GM19238 (cell line): Measurements from ENCODE around the gene APBB2.

Experiments
- DNase-seq: peaks from one replicate; pipeline ENCODE4 v3.0.0; 2011; ENCODE audit warnings: low spot score; ENCODE audit not compliant: insufficient read length

The APBB2 gene

DNA sequence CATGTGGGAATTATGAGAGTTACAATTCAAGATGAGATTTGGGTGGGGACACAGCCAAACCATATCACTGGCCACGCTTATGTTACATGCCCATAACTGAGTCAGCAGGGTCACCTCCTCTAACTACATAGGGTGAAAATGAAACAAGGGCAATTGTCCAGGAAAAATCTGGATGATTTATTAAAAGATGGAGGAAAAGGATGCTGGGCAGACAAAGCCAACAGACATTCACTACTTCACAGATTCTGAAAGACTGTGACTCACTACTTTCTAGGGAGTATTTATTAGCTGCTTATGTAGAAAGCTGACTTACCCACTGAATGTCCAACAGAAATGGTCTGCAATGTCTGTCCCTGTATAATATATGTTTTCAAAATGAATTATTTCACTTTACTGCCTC lies 72.4 kb downstream of the APBB2 start:
- no peak for DNase-seq

DNA sequence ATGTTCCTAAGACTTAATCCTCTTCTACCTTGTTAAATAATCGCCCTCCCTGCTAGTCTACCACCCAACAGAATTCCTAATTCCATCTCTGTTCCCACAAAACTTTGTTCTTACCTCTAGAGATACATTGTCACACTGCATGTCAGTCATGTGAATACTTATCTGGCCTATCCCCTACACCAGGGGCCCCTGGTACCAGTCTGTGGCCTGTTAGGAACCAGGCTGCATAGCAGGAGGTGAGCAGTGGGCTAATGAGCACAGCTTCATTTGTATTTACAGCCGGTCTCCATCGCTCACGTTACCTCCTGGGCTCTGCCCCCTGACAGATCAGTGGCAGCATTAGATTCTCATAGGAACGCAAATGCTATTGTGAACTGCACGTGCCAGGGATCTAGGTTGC lies 73.9 kb downstream of the APBB2 start:
- DNase-seq = no peak

DNA sequence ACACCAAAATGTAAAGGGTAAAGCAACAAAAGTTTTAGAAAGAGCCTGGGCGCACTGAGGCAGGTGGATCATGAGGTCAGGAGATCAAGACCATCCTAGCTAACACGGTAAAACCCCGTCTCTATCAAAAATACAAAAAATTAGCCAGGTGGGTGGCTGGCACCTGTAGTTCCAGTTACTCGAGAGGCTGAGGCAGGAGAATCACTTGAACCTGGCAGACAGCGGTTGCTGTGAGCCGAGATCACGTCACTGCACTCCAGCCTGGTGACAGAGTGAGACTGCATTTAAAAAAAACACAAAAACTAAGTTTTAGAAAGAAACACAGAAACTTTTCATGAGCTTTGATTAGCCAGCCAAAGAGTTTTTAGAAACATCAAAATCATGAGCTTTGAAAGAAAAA lies 76.5 kb downstream of the APBB2 start:
- no peak for DNase-seq

DNA sequence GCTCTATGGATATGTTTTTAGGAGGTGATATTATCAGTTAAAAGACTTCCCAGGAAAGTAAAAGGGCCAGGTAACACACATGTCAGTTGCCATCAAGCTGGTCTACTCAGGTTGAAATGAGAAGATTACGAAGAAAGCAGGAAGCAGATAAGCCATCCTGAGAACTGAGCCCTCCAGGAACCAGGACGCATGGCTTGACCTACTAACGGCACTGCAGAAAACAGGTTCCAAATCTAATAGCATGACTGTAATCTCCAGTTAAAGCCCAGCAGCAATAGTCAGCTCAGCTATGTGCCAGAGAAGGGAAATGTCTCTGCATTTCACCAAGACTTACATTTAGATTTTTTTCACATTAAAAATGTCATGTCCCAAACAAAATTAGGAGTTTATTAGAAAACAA lies 77.9 kb downstream of the APBB2 start:
- no peak for DNase-seq

DNA sequence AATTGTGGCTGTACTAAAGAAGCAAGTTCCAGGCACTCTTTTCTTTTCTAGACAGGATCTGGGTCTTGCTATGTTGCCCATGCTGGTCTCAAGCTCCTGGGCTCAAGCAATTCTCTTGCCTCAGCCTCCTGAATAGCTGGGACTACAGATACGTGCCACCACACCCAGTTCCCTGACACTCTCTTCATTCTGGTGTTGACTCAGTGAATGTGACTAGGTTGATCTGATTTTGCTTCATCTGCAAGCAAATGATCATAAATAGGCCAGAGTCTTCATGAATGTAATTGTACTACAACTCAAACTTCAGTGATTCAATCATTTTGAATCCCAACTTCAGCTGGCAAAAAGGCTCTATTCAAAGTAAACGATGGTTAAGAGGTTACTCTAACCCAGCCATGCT lies 78.5 kb downstream of the APBB2 start:
- DNase-seq = no peak

DNA sequence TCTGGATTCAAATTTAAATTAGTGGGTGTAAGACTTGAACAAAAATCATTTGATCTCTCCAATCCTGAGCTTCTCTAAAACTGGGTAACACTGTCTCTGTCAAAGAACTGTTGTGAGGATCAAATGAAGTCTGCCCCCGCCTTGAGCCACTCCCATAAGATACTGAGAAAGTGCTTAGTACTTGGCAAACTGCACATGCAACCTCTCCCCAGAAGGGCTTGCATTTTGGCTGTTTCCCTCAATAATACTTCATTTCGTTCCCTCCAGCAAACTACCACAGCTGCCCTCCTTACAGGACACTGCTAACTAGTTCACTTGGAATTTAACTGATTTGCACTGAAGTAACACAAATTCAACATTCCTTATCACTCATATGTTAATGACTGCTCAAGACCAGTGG lies 79.8 kb downstream of the APBB2 start:
- no peak for DNase-seq

DNA sequence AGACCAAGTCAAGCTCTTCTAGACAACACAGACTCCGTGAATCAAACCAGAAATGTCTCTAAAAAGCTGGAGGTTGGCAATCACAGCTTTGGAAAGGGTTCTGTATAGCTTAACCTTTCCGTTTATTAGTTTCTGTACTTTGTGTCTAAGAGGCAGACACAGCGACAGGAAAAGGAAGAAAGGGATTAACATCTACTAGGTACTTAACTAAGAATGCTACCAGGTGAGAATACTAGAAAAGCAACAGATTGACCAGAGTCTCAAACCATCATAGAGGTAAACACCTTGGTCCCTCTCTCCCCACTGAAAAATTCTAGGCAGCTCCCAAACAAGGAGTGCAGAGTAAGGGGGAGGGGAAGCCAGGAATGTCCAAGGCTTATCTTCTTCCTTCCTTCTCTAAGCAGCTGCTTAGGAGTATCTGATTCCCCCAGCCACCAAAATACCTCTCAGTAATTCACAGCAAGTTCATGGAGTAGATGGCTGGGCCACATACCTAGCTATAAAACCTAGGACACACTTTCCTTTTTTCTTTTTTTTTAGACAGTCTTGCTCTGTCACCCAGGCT lies 80.8 kb downstream of the APBB2 start:
- no peak for DNase-seq

DNA sequence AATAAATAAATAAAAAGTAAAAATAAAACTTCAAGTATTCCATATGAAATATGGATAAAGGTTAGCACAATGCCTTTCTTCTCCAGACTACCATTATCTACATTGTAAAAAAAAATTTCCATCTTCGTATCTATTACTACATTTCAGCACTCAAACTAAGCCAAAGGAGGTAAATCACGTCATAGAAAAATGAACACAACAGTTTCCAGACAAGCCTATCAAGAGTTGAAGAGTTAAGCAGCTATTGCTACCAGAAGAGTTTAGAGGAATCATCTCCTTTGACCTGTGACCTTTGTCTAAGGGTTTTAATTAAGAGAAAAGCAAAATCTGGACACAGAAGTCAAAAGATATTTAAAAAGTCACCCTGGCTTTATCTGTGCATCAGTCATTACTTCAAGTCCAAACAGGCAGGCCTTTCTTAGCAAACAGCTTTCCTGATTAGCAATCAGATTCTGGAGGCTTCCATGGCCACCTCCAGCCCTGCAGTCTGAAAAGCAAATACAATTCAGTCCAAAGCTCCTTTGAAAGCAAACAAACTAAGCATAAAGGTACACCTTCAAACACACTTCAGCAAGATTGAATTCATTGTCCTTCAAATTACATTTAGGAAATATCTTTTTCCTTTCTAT lies 82.2 kb downstream of the APBB2 start:
- DNase-seq = no peak

DNA sequence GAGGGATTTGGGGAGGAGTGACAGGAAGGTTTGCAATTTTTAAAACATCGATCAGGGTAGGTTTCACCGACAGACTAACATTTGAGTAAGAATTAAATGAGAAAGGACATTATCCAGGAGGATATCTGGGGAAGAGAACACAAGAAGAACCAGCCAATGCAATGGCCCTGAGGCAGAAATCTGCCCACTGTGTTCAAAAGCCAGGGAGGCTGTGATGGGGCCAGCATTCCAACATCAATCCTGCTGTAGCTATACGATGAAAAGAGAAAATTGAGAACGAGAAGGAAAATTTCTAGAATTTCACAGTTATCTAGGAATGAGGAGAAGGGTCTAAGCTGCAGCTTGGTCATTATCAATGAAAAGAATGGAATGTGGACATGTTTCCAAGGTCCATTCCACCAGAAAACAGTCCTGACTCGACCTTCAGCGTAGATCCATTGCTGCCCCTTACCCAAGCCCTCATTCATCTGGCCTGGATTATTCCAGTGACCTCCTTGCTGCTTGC lies 84.4 kb downstream of the APBB2 start:
- DNase-seq = no peak

DNA sequence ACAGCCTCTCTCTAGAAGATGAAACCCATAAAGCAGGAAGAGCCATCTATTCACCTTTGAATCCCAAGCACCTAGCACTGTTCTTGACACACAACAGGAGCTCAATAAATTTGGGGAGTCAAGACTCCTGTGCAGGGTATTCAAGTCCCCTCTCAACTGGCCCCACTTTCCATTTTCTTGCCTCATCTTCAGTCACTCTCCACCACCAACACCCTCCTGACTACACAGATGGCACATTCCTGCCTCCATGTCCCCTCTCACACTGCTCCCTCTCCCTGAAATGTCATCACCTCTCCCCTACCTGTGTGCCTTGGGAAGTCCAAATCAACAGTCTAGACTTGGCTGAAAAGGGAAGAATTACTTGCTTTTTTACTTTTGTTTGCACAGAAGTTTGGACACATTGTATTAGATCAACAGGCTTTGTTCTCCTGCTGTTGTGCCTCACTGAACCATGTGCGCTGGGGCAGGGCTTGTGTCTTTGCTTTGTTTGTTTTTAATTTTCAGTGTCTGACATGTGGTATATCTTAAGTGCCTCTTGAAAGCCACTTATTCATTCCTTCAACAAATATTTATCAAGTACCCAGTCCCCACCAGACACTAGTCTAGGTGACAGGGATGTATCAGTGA lies 85.1 kb downstream of the APBB2 start:
- no peak for DNase-seq

DNA sequence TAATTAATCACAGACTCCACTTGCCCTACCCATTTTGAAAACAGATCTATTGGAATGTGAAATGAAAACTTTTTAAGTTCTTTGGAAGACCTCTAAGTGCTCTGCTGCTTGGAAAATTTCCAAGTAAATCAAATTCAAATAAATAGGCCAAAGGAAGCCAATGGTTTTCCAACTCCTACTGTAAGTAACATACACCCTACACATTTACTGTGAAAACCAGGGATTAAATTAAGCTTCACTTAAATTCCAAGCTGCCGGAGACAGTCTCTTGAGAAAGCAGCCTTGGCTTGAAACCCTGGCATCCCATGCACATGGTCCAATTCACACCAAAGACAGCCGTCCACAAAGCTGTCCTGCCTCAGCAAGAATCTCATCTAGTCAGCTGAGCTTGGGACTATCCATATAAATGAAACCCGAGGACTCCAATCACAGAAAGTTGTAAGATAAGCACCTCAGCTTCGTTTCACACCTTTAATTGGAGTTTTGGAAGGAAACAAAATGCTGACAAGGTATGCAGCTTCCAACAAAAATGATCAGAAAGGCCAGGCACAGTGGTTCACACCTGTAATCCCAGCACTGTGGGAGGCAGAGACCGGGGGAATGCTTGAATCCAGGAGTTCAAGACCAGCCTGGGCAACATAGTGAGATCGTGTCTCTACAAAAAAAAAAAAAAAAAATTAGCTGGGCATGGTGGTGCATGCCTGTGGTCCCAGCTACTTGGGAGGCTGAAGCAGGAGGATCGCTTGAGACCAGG lies 88.6 kb downstream of the APBB2 start:
- no peak for DNase-seq

DNA sequence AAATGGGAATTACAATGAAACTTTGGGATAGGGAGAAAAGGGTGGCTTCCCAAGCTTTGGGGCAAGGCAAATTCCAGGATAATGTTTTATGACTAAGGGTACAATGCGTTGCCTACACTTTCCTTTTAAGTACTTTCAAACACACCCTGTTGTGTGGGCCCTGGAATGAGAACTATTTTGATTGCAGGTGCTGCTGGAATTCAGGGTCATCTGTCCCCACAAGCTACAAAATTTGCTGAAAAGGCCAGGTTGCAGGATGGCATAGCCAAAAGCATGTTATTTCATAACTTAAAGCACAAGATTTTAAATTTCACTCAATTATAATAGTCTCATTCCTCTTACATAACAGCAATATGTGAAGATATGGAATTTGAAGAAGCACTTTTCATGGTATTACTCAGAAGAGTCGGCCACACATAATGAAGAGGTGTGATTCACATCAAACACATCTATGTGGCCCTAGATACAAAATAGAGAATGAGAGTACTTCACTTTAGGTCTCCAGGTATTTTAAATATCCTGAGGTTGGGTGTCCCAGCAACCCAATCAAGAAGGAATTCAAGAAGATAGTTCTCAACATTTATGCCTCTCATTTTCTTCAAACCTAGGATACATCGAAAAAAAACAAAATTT lies 89.3 kb downstream of the APBB2 start:
- no peak for DNase-seq

DNA sequence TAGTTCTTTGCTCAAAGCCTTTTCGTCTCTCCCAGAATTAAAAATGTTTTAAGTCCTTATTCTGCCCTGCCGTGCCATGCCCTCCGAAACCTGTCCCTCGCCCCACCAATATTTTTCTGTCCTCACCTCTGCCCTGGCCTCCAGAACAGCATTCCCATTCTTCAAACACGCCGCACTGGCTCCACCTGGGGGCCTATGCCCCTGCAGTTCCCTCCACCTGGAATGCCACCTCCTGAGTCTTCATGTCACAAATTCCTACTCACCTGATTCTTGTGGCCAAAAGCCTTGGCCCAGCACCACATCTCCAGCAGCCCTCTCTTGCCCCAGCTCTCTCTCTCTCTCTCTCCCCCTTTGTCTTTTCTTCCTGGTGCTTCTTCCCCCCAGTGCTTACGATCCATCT lies 91.6 kb downstream of the APBB2 start:
- no peak for DNase-seq

DNA sequence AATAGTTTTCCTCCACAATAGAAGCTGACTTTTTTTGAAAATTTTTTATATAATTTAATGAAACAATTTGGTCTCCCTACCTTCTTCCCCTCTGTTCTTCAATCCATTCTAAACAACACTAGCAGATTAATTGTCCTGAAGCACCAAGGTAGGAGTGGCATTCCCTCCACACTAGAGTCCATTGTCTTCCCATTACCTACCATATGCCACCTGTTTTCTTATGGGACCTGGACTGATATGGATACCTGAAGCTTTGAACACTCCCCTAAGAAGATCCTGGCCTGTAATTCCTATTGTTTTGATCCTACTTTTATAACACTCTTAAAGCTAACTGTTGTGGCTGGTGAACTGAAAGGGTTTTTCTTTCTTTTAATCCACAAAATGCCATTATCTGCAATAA lies 92.0 kb downstream of the APBB2 start:
- no peak for DNase-seq

DNA sequence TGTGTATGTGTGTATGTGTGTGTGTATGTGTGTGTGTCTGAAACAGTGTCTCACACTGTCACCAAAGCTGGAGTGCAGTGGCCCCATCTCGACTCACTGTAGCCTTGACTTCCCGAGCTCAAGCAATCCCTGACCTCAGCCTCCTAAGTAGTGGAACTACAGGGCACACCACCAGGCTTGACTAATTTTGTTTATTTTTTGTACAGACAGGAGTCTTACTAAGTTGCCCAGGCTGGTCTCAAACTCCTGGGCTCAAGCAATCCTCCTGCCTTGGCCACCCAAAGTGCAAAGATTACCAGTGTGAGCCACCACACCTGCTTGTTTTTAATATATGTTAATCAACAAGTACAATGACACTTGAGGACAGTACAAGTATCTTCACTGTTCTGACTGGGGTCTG lies 92.4 kb downstream of the APBB2 start:
- no peak for DNase-seq

DNA sequence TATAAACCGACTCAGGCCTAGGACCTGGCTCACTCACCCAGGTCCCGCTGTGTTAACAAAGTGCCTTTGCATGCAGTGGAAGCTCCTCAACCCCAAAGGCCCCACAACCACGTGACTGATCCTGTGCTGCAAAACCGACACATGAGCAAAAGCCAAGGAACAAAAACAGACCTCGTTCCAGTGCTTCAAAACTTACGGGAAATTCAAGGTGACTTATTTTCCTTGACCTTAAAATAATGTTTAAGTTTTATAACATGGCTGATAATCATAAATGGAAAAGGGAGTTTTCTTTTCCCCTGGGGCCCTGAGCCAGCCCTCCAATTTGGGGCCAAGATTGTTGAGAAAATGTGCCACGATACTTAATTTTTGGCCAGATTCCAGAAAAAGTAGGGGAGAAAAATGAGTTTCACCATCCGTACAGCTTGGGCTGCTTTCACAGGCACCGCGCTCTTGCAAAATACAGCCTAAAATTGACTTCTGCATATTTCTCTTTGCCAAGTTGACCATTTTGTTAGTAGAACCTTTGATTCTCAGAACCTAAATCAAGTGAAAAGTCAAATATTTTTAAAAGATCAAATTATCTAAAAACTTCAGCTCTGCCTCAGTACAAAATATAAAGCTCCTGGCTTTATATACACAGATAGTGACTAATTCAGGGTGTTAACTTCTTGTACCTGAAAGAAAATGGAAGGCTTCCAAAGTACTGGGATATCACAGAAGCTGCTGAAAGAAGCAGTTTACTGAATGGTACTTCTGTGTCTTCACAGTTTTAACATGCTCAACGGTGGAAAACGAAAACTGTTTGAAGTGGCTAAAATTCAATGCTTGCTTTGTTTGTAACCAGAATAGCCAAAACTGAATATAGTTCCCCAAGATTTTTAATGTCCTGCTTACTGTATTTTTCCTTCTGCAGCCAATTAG lies 93.8 kb downstream of the APBB2 start:
- no peak for DNase-seq

DNA sequence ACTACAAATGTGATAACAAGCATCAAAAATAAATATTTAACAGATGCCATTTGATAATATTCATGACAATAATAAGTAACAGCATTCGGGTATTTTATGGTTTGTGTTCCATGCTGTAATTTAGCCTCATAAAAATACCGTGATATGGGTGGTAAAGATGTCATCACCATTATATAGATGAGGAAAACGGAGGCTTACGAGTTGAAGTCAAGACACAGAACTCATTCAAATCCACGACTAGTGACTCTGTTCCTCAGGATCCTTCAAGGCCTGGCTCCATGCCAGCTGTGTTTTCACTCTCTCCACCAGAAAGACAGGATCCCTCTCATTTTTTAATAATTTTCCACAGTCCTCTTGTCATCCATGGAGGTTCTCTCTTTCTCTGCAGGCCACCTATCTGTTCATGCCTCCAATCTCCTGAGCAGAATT lies 94.5 kb downstream of the APBB2 start:
- no peak for DNase-seq

DNA sequence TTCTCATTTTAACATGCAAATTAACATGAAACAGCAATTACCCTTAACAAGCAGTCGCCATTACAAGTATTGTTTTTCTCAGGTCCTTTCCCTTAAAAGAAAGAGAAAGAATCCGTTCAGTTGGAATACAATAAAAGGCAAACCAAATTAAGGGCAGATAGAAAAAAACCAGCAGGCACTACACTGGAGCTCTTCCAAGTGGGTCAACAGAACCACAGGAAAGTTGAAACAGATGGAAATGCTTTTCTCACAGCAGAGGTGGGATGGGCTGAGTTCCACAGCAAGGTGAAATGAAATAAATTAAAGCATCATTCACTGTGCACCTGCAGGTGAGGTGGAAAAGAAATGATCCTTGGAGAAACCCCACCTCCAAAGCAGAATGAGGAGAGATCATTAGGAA lies 102.6 kb downstream of the APBB2 start:
- no peak for DNase-seq

DNA sequence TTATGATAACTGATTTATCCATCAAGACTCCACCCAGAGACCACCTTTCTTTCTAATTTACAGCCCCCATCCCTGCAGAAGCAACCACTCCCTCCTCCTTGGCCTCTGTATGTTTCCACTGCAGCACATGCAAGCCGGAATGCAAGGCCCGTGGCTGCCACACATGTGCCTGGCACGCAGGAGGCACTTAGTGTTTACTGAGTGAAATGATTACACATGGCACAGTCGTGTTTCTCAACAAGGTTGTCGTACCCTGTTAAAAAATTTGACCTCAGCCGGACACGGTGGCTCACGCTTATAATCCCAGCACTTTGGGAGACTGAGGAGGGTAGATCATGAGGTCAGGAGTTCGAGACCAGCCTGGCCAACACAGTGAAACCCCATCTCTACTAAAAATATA lies 104.3 kb downstream of the APBB2 start:
- no peak for DNase-seq

DNA sequence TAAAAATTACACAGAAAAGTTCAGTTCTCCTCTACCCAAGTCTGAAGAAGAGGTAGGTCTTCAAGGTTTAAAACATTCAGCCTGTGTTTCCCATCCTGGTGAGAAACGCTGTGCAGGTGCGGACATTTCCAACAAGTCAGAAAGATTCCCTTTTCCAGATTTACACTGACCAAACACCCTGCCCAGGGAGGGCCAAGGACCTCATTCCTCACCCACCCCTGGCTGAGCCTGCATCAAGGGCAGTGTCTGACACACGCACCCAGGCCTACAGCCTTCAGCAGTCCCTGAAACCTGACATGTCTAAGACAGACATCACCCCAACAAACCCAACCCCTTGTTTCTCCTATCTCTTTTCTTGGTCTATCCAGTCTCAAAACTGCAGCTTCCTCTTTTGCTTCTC lies 105.9 kb downstream of the APBB2 start:
- no peak for DNase-seq
